Retina (tissue), 1 donor: ENCODE results near the gene GALC.
"Not testable (repeated sequence)": the region's sequence is repeated elsewhere in the genome, so short reads cannot be mapped to it uniquely, and the experiment has no call there.

Source experiments
- DNase-seq: peaks from one replicate; pipeline ENCODE4 v3.0.0-alpha.2; 2016

Gene GALC

DNA sequence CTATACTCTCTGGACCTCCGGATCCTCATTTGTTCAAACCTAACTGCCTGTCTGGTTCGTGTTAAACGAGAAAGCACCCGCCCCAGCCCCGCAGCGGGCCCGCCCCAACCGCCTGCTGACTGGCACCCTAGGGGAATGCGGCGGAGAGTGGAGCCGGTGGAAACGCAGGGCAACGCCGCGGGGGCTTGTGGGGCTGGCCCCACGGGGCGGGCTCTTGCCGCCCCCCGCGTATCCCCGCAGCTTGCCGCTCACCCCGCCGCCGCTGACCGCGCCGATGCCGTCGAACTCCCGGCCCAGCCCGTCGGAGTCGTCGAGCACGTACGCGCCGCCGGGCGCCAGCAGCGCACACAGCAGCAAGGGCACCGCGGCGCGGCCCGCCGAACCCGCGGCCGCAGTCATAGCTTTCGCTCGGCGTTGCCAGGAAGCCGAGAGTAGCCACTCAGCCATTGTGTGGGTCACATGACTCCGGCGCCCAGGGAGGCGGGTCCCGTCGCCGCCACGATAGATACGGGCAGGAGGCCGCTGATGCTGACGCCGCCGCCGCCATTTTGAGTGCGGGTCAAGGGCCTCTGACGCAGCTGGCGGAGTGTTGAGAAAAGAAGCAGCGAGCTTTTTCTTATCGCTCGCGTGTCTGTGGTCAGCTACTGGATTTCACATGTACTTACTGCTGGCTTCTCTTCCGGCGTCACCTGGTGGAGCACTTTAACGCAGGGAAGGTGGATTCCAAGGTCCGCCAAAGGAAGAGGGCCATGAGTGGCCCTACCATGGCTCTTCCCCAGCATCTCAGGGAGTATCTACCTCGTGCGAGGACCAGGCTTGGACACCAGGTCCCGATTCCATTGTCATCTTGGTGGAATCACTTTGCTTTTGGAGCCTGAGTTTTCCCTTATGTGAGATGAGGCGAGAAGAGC is at the start of gene GALC:
TSS of gene GALC (minus strand) at position 465 of the 911 bp plus-strand sequence. CDS start at position 447, 18 bp downstream.
- DNase-seq = peak; percentile 95

DNA sequence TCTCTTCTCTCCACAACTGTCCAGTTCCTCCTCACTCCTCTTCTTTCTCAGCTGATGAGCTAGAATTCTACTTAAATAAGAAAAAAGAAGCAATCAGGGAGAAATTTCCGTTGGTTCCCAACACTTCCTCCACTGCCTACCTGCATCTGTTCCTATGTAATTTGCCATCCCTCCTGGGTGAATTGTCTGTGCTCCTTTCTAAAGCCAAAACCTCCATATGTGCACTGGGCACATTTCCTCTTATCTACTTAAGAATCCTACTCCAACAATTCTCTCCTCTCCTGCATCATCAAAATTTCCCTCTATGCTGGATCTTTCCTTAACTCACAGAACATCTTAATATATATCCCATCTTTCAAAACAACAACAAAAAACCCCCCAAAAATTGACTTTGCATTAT is 47.2 kb upstream of the GALC start:
- no peak for DNase-seq

DNA sequence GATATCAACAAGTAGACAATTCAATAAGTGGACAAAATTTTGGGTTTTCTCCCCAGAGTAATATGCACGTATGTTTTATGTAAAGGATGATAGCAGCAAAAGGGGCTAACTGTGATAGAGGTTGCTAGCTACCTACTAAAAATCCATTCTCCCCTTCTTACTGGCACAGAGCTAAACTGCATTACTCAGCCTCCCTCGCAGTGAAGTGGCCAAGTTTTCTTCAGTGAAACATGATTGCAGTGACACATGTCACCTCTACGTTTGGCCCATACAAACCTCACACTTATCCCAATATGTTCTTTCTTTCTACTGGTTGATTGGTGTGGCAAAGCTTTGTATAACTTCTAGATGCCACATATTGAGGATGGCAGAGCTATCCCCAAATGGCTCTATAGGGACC is 46.2 kb upstream of the GALC start:
- DNase-seq = no peak

DNA sequence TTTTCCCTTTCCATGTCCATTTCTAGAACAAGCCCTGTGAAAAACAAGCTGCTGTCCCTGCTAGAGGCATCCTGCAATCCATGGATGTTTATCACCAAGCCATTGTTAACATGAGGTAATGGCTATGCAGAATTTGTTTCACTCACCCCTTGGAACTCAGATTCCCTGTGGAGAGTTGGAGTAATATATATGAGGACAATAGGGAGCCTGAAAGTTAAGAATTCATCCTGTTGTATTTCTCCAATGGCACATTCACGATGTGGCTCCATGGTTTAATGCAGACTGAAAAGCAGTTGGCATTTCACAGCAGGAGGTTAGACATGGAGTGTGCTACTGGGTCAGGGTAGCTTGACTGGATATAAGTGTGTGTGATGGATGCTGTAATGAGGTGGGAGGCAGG is 44.3 kb upstream of the GALC start:
- DNase-seq = peak; percentile 17

DNA sequence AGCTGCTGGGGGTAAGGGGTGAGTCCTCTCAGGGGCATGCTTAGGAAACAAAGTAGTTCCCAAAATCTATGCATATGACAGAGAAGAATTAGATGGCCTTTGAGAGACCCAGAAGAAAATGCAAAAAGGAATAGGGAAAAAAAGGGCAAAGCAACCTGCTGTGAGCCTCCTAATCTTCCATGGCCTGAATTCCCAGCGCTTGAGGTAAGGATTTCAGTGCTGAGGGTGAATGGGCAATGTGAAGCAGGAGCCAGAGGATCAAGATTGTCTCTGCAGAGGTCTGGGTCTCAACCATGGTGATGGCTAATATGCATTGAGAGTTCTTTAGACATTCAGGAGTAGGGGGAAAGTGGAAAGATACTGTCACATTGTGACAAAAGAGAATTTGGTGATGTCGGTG is 43.4 kb upstream of the GALC start:
- no peak for DNase-seq

DNA sequence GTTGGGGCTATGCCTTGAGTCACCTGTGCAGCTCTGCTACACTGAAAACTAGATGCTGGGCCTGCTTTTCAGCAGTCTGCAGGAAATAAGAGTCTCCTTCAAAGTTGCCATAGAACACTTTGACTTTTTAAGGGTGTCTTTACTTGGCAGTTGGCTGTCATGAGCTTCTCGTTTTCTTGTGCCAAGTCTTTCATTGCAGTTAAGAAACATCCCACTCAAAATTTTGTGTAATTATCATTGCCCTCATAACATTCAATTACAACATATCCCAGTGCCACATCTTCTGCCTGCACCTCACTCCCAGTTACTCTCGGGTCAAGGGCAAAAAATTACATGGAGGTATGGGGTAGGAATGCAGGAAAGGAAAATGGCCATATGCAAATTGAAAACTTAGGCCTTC is 41.1 kb upstream of the GALC start:
- no peak for DNase-seq

DNA sequence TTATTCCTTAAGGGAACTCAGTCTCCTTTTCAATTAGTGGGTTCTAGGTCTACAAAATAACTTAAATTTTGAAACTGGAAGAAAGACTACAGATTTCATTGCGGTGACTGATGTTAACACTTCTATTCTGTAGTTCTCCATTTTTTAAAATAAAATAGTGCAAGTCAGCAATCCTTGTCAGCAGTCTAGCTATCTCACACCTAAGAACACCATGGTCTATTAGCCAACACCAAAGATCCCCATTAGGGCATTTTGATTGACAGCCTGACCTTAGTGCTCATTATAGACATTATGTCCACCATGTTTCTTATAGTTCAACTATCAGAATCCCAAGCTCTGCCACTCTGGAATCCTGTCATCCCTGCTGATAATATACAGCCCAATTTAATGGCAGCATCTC is 39.4 kb upstream of the GALC start:
- DNase-seq = no peak

DNA sequence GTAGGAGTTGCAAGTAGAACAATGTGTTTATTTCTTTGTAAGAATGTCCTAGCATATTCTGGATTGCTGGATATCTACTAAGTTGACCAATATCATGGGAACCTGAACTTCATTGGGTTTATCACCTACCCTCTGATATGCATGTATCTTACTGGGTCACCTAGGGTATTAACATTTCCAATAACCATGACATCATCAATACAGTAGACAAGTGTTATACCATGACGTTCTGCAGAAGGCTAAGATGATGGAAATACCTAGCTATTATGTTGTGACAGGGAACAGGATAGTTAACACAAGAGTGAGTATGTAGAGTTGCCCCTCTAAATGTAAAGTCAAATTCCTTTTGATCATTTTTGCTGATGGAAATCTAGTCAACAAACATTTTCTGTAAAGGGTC is 37.9 kb upstream of the GALC start:
- DNase-seq = no peak

DNA sequence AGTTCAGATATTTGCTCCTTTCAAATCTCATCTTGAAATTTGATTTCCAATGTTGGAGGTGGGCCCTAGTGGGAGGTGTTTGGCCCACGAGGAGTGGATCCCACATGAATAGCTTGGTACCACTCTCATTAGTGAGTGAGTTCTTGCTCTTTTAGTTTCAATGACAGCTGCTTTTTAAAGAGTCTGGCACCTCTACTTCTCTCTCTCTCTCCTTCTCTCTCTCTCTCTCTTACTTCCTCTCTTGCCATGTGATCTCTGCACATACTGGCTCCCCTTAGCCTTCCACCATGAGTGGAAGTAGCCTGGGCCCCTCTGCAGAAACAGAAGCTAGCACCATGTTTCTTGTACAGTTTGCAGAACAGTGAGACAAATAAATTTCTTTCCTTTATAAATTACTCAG is 37.1 kb upstream of the GALC start:
- no peak for DNase-seq

DNA sequence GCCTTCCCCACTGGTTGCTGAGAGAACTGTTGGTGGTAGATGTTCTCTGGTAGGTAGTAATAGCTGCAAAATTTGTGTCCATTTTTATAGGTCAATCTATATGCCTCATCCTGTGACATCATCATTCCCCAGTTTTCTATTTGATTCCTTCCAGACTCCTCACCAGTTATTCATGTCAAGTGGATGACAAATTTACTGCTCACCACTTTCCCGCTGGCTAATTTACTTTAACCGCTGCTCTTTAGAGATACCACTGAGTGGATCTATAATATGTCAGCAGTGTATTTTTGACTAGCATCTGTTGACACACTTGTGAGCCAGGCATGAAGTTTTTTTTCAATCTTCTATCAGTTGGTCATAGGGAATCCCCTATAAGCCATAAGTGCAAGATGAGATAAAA is 36.5 kb upstream of the GALC start:
- no peak for DNase-seq

DNA sequence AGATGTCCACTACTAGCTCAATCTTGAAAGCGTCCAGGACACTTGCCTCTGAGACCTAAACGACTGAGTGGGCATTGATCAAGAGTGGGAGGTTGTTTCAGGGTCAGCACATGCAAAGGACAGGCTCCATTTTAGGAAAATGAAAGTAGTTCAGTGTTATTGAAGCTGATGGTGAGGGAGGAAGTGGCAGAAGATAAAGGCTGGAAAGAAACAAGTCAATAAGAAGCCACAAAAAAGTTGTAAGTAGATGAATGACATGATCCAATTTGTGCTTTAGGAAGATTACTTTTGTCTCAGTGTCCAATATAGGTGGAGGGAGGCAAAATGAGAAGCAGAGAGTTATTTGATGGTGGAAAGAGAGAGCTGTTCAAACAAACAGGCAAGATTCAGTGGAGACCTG is 33.9 kb upstream of the GALC start:
- DNase-seq = no peak

DNA sequence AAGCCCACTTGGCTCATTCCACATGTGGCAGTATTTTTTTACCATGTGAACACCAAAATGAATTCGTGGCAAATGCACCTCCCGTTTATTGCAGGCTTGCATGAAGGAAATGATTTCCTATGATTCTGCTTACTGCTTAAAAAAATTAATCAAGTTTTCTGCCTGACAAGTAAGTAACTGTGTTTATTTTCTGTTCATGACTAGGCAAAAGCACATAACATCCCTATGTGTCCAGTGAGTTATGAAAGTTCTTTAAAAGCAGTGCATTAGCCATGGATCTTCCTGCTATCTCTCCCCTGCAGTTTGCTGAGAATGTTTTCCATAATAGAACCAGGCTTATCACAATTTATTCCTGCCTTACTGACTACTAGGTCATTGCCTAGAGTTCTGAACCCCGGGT is 32.3 kb upstream of the GALC start:
- no peak for DNase-seq

DNA sequence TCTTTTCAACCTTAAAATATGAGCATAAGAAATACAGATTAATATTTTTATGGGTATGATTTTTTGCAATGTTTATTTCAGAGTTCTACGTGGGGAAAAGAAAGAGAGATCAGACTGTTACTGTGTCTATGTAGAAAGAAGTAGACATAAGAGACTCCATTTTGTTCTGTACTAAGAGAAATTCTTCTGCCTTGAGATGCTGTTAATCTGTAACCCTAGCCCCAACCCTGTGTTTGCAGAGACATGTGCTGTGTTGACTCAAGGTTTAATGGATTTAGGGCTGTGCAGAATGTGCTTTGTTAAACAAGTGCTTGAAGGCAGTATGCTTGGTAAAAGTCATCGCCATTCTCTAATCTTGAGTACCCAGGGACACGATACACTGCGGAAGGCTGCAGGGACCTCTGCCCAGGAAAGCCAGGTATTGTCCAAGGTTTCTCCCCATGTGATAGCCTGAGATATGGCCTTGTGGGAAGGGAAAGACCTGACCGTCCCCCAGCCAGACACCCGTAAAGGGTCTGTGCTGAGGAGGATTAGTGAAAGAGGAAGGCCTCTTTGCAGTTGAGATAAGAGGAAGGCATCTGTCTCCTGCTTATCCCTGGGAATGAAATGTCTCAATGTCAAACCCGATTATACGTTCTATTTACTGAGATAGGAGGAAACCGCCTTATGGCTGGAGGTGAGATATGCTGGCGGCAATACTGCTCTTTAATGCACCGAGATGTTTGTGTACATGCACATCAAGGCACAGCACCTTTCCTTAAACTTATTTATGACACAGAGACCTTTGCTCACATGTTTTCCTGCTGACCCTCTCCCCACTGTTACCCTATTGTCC is 31.5 kb upstream of the GALC start:
- not testable (repeated sequence) for DNase-seq

DNA sequence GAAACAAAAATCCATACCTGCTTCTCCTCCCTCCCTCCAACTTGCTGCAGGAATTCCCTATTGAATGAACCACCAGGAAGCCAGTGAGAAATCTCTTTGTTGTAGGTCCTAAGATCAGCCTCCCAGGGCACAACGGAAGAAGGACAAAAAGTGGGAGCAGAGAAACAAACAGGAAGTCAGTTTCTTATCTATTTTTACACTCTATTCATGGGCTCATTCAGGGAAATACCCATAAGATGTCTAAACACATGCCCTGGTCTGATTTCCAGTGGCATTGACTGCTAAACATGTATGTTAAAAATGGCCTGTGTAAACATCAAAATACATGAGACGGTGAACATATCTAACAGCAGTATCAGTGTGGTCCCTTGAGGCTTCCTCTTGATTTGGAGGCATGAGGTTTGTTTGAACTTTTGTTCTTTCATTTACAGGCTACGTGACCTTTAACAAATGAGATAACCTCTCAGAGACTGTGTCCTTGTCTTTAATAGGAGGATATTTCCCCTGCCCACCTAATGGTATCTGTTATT is 30.7 kb upstream of the GALC start:
- no peak for DNase-seq

DNA sequence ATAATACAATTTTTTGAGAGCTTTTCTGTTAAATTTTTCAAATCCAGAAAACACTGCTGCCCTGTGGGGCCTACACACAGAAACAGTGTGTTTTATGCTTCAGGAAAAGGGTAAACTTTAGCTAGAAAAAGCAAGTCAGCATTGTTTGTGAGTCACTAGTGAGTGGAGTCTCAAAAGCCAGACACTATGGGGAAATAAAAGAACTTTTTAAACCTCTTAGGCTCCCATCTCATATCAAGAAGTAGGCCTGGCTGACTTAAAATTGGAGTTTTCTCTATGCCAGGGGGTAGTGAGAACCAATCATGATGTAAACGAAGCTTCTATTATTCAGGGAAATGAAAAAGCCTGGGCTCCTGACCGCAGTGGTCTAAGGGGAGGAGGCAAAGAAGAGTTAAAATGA is 24.6 kb upstream of the GALC start:
- no peak for DNase-seq

DNA sequence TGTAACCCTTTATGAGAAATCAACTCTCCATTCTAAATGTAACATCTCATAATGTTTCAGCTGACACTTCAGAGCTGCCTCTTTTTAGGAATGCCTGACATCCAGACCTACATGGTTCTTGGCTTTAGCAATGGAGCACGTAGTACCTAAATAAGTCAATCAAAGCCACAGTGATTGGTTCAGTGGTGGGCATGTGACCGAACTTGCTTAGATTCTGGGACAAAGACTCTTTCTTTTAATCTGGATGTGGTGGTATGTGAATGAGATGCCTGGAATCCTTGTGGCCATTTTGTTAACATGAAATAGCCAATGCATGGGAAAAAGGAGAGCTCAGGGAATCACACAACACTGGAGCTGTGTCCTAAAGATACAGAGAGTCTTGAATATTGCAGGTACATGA is 23.8 kb upstream of the GALC start:
- no peak for DNase-seq

DNA sequence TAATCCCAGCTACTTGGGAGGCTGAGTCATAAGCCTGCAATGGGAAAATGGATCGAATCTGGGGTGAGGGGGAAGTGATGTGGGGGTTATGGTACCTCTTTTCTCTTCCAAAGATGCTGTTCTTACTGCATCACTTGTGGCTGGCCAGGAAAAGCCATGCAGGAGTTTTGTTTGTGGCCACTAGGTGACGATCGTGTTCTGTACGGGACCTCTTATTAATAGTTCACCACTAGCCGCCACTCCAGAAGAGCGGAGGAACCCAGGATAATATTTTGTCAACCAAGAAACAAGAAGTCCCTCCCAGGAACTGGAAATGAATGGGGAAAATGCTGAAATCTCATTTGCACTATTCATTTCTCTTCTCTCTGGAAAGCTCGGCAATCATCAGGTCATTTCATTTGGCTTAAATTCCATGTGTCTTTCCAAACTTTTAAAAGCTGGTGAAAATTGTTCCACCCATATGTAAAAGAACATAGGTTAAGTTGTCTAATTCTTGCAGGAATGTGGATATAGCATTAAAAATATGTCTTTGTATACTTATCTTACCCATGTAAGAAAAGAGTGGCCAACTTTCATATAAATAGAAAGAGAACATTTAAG is 20.9 kb upstream of the GALC start:
- DNase-seq = peak; percentile 79

DNA sequence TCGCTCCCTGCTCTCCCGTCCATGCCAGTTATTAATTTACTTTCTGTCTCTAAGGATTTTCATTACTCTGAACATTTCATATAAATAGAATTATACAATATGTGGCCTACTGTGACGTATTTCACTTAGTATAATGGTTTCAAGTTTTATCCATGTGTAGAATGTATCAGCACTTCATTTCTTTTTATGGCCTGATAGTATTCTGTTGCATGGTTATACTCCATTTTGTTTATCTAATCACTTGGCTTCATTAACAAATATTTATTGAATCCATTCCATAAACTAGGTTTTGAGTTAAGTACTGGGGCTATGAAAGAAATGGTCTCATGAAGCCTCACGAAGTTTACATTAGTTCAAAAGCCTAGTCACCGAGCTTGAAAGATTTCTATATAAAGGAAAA is 19.5 kb upstream of the GALC start:
- DNase-seq = no peak

DNA sequence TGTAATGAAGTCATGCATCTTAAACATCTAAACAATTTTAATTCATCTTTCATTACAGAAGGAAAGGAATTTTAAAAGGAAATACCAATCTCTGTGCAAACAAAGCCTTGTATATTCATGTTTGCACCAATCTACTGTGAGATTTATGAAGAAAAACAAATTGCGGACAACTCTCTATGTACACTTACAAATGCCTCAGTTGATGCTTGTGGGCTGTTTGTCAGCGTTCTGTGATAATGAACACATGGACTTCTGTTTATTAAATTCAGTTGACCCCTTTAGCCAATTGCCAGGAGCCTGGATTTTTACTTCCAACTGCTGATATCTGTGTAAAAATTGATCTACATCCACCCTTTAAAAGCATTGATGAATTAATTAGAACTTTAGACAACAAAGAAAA is 17.3 kb upstream of the GALC start:
- no peak for DNase-seq

DNA sequence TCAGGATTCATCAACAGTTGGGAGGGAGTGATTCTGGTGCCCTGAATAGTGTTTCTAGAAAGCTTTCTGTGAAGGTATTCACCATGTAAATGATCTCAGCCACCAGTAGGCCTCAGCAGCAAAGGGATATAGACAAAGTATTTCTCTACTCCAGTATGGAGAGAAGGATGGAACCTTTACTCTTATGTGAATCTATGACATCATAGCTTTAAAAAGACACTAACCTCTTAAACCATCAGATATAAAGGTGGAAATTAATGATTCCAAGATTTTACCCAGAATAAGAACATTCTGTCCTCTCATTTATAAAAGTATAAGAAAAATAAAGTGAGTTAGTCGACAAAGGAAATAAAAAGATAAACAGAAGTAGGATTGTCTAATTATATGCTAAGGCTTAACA is 16.5 kb upstream of the GALC start:
- no peak for DNase-seq

DNA sequence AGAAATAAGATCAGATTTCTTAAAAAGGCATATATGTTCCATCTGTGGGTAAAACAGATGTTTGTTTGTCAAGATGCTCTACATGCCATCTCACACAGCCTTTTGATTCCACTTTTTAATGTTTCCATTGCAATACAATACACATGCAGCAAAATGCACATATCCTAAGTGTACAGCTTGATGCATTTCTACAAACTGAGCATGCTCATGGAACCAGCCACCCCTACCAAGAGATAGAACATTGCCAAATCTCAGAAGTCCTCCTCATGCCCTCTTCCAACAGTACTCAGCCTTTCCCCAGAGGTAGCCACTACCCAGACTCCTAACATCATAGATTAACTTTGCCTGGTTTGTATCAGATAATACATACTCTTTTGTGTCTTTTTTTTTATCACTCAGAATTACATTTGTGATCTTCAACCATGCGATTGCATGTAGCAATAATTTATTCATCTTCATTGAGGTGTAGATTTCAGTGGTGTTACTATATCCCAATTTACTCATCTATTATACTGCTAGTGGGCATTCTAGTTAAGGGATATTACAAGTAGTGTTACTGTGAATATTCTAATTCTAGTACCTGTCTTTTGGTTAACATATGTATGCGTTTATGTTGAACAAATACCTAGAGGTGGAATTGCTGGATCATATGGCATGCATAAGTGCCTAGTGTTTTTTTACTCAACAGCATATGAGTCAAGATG is 15.2 kb upstream of the GALC start:
- DNase-seq = no peak

DNA sequence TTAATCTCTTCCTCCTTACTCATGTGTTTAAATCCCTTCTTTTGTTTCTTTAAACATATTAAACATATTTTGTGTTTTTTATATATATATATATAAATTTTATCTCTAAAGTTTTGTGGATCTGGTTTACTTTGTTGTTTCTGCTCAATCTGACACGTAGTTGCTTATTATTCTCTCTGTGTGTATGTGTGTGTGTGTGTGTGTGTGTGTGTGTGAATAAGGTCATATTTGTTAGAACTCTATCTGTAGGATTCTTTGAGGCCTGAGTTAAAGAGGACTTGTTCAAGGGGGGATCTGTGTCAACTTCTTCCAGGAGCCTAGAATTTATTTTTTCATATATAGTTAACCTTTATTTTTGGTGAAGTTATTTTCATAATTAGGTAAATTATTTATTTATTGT is 14.6 kb upstream of the GALC start:
- DNase-seq = no peak
